Neutrophil (primary cell): ENCODE data around the gene NEUROD1.

Source experiments
- H3K27ac ChIP-seq: fragments of 200-600 bp; sonication (generic); 2 replicates; pipeline ENCODE4 v1.5.1; 2016; ENCODE audit warnings: mild to moderate bottlenecking, moderate library complexity
- H3K27me3 ChIP-seq: fragments of 200-600 bp; sonication (generic); 2 replicates; pipeline ENCODE4 v1.6.0; 2016; ENCODE audit warnings: mild to moderate bottlenecking
- H3K36me3 ChIP-seq: fragments of 200-600 bp; sonication (generic); 2 replicates; pipeline ENCODE4 v1.5.1; 2017
- H3K4me1 ChIP-seq, 2 experiments: fragments of 200-600 bp in 1 of 2; sonication (generic) in 1 of 2; 1 replicate in 1 of 2; 2 replicates in 1 of 2; pipeline versions ENCODE4 v1.5.1 to v1.6.1; 2013 to 2016; ENCODE audit warnings: low read depth in 1 of 2, low read length in 1 of 2, mild to moderate bottlenecking in 1 of 2, moderate library complexity in 1 of 2; ENCODE audit not compliant: control insufficient read depth in 1 of 2, insufficient read depth in 1 of 2
- H3K4me3 ChIP-seq, 2 experiments: fragments of 200-600 bp in 1 of 2; sonication (generic) in 1 of 2; 1 replicate in 1 of 2; 2 replicates in 1 of 2; pipeline ENCODE4 v1.5.1; 2013 to 2016; ENCODE audit warnings: low read depth in 1 of 2, low read length in 1 of 2, mild to moderate bottlenecking in 1 of 2, moderate library complexity in 1 of 2
- H3K9me3 ChIP-seq: fragments of 200-600 bp; sonication (generic); 2 replicates; pipeline ENCODE4 v1.5.1; 2016
- CTCF ChIP-seq: fragments of 200-600 bp; sonication (generic); IDR thresholded peaks from 2 replicates; pipeline ENCODE4 v1.5.1; 2016; ENCODE audit warnings: antibody characterized with exemption

The NEUROD1 gene

DNA sequence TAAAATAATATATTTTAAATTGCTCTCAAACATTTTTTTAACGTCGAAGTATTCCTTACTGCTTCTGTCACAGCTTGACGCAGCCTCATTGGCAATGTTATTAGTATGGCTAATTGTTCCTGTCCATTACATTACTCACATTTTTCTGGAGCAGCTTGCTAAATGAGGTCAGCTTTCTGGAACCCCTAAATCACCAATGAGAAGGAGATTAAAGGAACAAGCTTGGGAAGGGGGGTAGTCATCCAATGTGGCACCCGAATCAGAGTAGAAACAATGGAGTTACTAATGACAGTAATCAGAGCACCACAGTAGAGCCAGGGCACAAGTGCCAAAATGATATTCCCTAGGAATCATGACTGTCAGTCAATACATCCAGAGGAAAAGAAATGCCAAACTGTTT is 5.1 kb downstream of the NEUROD1 start:
- TF ChIP-seq CTCF: no peak
- Histone ChIP-seq H3K9me3 (no peaks in the 10 kb centered on the region), H3K36me3 (no peaks in the 10 kb centered on the region), H3K27me3 (peaks cover 100% of the 10 kb centered on the region), H3K4me3 (no peak overlapping the region), H3K27ac (no peak overlapping the region), H3K4me1 (peaks cover 1 to 3% of the 10 kb centered on the region in 2 experiments)

DNA sequence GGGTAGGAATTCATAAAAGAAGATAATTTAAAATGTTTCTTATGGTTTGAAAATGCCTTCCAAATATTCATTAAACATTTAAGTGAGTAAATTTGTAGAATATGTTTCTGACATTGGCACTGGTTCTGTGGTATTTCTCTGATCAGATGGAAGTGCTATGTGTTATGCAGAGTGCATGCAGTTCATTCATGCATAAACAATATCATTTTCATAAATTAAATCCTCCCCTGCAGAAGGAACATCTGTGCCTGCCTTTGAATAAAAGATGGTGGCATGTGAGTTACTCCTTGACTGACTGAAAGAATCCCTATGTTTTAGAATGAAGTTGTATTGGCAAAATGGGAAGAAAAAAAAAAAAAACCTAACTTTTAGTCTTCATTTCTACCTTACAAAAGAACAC is 5.9 kb downstream of the NEUROD1 start:
- peaks cover 100% of the 10 kb centered on the region for H3K27me3 ChIP-seq

GRCh38 chr2:181673173-181673572 is 7.1 kb downstream of the NEUROD1 start:
- Histone ChIP-seq H3K4me1 (peaks cover 0 to 3% of the 10 kb centered on the region in 2 experiments), H3K36me3 (no peaks in the 10 kb centered on the region), H3K4me3 (no peak overlapping the region), H3K27ac (no peak overlapping the region), H3K9me3 (no peaks in the 10 kb centered on the region), H3K27me3 (peaks cover 99% of the 10 kb centered on the region)
- no peak for TF ChIP-seq CTCF

More for the DNA sequence above, 5.9 kb downstream of the NEUROD1 start:
- Histone ChIP-seq H3K4me3 (no peak overlapping the region), H3K27ac (no peak overlapping the region), H3K4me1 (peaks cover 0 to 3% of the 10 kb centered on the region in 2 experiments), H3K9me3 (no peaks in the 10 kb centered on the region), H3K36me3 (no peaks in the 10 kb centered on the region)
- no peak for TF ChIP-seq CTCF

GRCh38 chr2:181672255-181673008 is 7.9 kb downstream of the NEUROD1 start:
- Histone ChIP-seq H3K9me3 (no peaks in the 10 kb centered on the region), H3K27ac (no peak overlapping the region), H3K4me1 (no peaks in the 10 kb centered on the region), H3K4me3 (no peak overlapping the region), H3K27me3 (peaks cover 99% of the 10 kb centered on the region), H3K36me3 (no peaks in the 10 kb centered on the region)
- no peak for TF ChIP-seq CTCF

- H3K4me1 ChIP-seq: no peaks in the 10 kb centered on the region
- no peak overlapping the region for H3K27ac ChIP-seq
- TF ChIP-seq CTCF: no peak
- no peaks in the 10 kb centered on the region for H3K9me3 ChIP-seq
- H3K27me3 ChIP-seq: peaks cover 95% of the 10 kb centered on the region
- no peaks in the 10 kb centered on the region for H3K36me3 ChIP-seq
- H3K4me3 ChIP-seq: no peak overlapping the region
Measured at GRCh38 chr2:181670632-181671031, 9.7 kb downstream of the NEUROD1 start.
